Activated naive CD4-positive, alpha-beta T cell treated with anti-CD3 and anti-CD28 coated beads, Interleukin-2, amount 50 U/mL, for 16 hours (primary cell): ENCODE measurements around the gene SVBP.

ENCODE experiments used
- DNase-seq: peaks from one replicate; pipeline ENCODE4 v3.0.0-alpha.2; 2020

SVBP gene

GRCh38 chr1:42758641-42759040, 58.6 kb downstream of the SVBP start:
- DNase-seq, result no peak

GRCh38 chr1:42757892-42758275, 59.3 kb downstream of the SVBP start:
- DNase-seq, result no peak
